HG03095 (cell line): Measurements from ENCODE around the gene IFITM1.
"Not testable (repeated sequence)": the region's sequence is repeated elsewhere in the genome, so short reads cannot be mapped to it uniquely, and the experiment has no call there.

Experiments
- ATAC-seq: cut with Tn5 transposase; IDR thresholded peaks from one replicate; pipeline ENCODE4 v1.9.1; 2021; ENCODE audit warnings: moderate library complexity; ENCODE audit not compliant: unreplicated experiment

Gene IFITM1

GRCh38 chr11:325796-326591, 12.2 kb downstream of the IFITM1 start:
- ATAC-seq = no peak

GRCh38 chr11:326592-326841, 12.7 kb downstream of the IFITM1 start:
- no peak for ATAC-seq

GRCh38 chr11:326842-327580, 13.2 kb downstream of the IFITM1 start:
- peak; percentile 57 for ATAC-seq

- no peak for ATAC-seq
Observed at GRCh38 chr11:327581-327923, 13.7 kb downstream of the IFITM1 start.

GRCh38 chr11:328012-328411, 14.2 kb downstream of the IFITM1 start:
- ATAC-seq = no peak

GRCh38 chr11:328516-329100, 14.8 kb downstream of the IFITM1 start:
- not testable (repeated sequence) for ATAC-seq

- ATAC-seq = no peak
Observed at GRCh38 chr11:329886-330253, 16.0 kb downstream of the IFITM1 start.

GRCh38 chr11:330307-330693, 16.5 kb downstream of the IFITM1 start:
- ATAC-seq = no peak

GRCh38 chr11:330694-331357, 17.0 kb downstream of the IFITM1 start:
- no peak for ATAC-seq

GRCh38 chr11:331358-332060, 17.7 kb downstream of the IFITM1 start:
- ATAC-seq = no peak

GRCh38 chr11:332651-333480, 19.0 kb downstream of the IFITM1 start:
- ATAC-seq = no peak

- not testable (repeated sequence) for ATAC-seq
Observed at GRCh38 chr11:333616-334263, 19.9 kb downstream of the IFITM1 start.

- no peak for ATAC-seq
Observed at GRCh38 chr11:334264-334994, 20.6 kb downstream of the IFITM1 start.

- ATAC-seq = no peak
Observed at GRCh38 chr11:335779-336658, 22.2 kb downstream of the IFITM1 start.

- ATAC-seq = no peak
Observed at GRCh38 chr11:336659-337198, 22.9 kb downstream of the IFITM1 start.

GRCh38 chr11:337711-338110, 23.9 kb downstream of the IFITM1 start:
- ATAC-seq = no peak

- no peak for ATAC-seq
Observed at GRCh38 chr11:339963-340362, 26.1 kb downstream of the IFITM1 start.
